HL-60 (cell line): Measurements from ENCODE around the gene DELE1.

Experiments
- CTCF ChIP-seq: IDR thresholded peaks from one replicate; pipeline ENCODE4 v1.5.1; 2011; ENCODE audit warnings: low read length, control low read depth, inconsistent platforms; ENCODE audit not compliant: insufficient read depth
- GABPA ChIP-seq: IDR thresholded peaks from 2 replicates; pipeline ENCODE4 v1.6.1; 2012; ENCODE audit warnings: low read depth

GRCh38 chr5:141874262-141874964, 49.3 kb upstream of the DELE1 start:
- TF ChIP-seq CTCF, result no peak
- TF ChIP-seq GABPA, result no peak
